Measurements from ENCODE around the gene FAM234B.
A peak's percentile ranks its signal among the peaks of the same experiment; 100 is the strongest.

Gene FAM234B

GRCh38 chr12:13044002-13044905 lies at the start of gene FAM234B:
Gene FAM234B (plus strand): TSS chr12:13044381. CDS start chr12:13044404, 23 bp downstream.
- DNase-seq = peak; percentile 13

GRCh38 chr12:12995088-12995487 lies 49.1 kb upstream of the FAM234B start:
- no peak for DNase-seq

- no peak for DNase-seq
These were observed 48.0 kb upstream of the FAM234B start for GRCh38 chr12:12996209-12996608.

- DNase-seq = no peak
These were observed 47.0 kb upstream of the FAM234B start for GRCh38 chr12:12997156-12997555.

GRCh38 chr12:12997734-12998133 lies 46.4 kb upstream of the FAM234B start:
- DNase-seq = no peak

- DNase-seq = no peak
These were observed 45.9 kb upstream of the FAM234B start for GRCh38 chr12:12998248-12998647.

- DNase-seq = peak; percentile 5
These were observed 44.8 kb upstream of the FAM234B start for GRCh38 chr12:12999271-12999958.

- DNase-seq = peak; percentile 76
These were observed 44.1 kb upstream of the FAM234B start, which contains the start of gene HEBP1 for GRCh38 chr12:12999959-13000615. Gene HEBP1 (minus strand): TSS chr12:13000265. CDS start chr12:13000114, 151 bp downstream.

GRCh38 chr12:13000616-13000924 lies 43.6 kb upstream of the FAM234B start:
- no peak for DNase-seq

GRCh38 chr12:13000925-13001774 lies 43.0 kb upstream of the FAM234B start:
- DNase-seq = peak; percentile 21

- no peak for DNase-seq
These were observed 42.5 kb upstream of the FAM234B start for GRCh38 chr12:13001775-13002040.

- no peak for DNase-seq
These were observed 41.7 kb upstream of the FAM234B start for GRCh38 chr12:13002301-13003097.

- DNase-seq = no peak
These were observed 39.8 kb upstream of the FAM234B start for GRCh38 chr12:13004361-13004760.

- no peak for DNase-seq
These were observed 39.2 kb upstream of the FAM234B start for GRCh38 chr12:13004986-13005385.

- DNase-seq = no peak
These were observed 38.5 kb upstream of the FAM234B start for GRCh38 chr12:13005649-13006048.

GRCh38 chr12:13007496-13008233 lies 36.5 kb upstream of the FAM234B start:
- no peak for DNase-seq

GRCh38 chr12:13008741-13009380 lies 35.3 kb upstream of the FAM234B start:
- no peak for DNase-seq

GRCh38 chr12:13011098-13011497 lies 33.1 kb upstream of the FAM234B start:
- no peak for DNase-seq

GRCh38 chr12:13022851-13023271 lies 21.3 kb upstream of the FAM234B start:
- peak; percentile 87 for DNase-seq

GRCh38 chr12:13023811-13024530 lies 20.2 kb upstream of the FAM234B start:
- no peak for DNase-seq
